HepG2 (cell line): Measurements from ENCODE around the gene VWA1. TPM values are rescaled to one million over a fixed set of nuclear protein-coding genes. Genes with fewer than 3 reads are reported as not detected.

Experiments used
- ATF4 ChIP-seq, 2 experiments: fragments of 450-650 bp in 1 of 2; sonication (generic) in 1 of 2; formaldehyde crosslinking; IDR thresholded peaks; 2 replicates each; pipeline versions ENCODE4 v1.5.0 to v1.8.0; 2020 to 2022; ENCODE audit warnings: mild to moderate bottlenecking in 1 of 2, missing genetic modification reagents in 1 of 2
- DMAP1 ChIP-seq: IDR thresholded peaks from 2 replicates; pipeline ENCODE4 v1.6.1; 2016
- HDAC1 ChIP-seq: sonication (generic); formaldehyde crosslinking; IDR thresholded peaks from 2 replicates; pipeline ENCODE4 v1.5.1; 2020; ENCODE audit warnings: mild to moderate bottlenecking, missing genetic modification reagents
- HNF1A ChIP-seq, 2 experiments: sonication (generic) in 1 of 2; formaldehyde crosslinking in 1 of 2; IDR thresholded peaks; 2 replicates each; pipeline versions ENCODE4 v1.4.0 to v1.6.1; 2016 to 2020; ENCODE audit warnings: borderline replicate concordance in 1 of 2, low read depth in 1 of 2, mild to moderate bottlenecking in 1 of 2, missing genetic modification reagents in 1 of 2
- HNRNPH1 ChIP-seq: fragments of 200-400 bp; formaldehyde crosslinking; optimal IDR thresholded peaks from 2 replicates; pipeline ENCODE3; 2017; ENCODE audit warnings: mild to moderate bottlenecking, low read depth, low read length
- KLF11 ChIP-seq: IDR thresholded peaks from 2 replicates; pipeline ENCODE4 v1.6.1; 2016; ENCODE audit warnings: missing compliant biosample characterization
- POLR2A ChIP-seq, 2 experiments: IDR thresholded peaks; 2 replicates each; pipeline ENCODE4 v1.6.1; 2011; ENCODE audit warnings: low read depth in 2 of 2, low read length in 2 of 2, mild to moderate bottlenecking in 1 of 2, moderate library complexity in 1 of 2; ENCODE audit not compliant: insufficient read depth in 1 of 2
- PRPF4 ChIP-seq: fragments of 200-400 bp; formaldehyde crosslinking; IDR thresholded peaks from 2 replicates; pipeline ENCODE4 v1.6.1; 2016; ENCODE audit warnings: low read length, low read depth; ENCODE audit not compliant: poor library complexity, severe bottlenecking
- ZFP62 ChIP-seq: sonication (generic); formaldehyde crosslinking; IDR thresholded peaks from 2 replicates; pipeline ENCODE4 v1.4.0; 2020; ENCODE audit warnings: missing genetic modification reagents
- ZNF256 ChIP-seq: sonication (generic); formaldehyde crosslinking; conservative IDR thresholded peaks from 2 replicates; pipeline ENCODE4 v1.4.0; 2020; ENCODE audit warnings: missing genetic modification reagents
- ZNF546 ChIP-seq: sonication (generic); formaldehyde crosslinking; conservative IDR thresholded peaks from 2 replicates; pipeline ENCODE4 v1.8.1; 2023; ENCODE audit warnings: mild to moderate bottlenecking, missing genetic modification reagents
- ZNF646 ChIP-seq: sonication (generic); formaldehyde crosslinking; IDR thresholded peaks from 2 replicates; pipeline ENCODE4 v1.9.0; 2021; ENCODE audit warnings: mild to moderate bottlenecking, missing genetic modification reagents
- ZNF770 ChIP-seq: sonication (generic); formaldehyde crosslinking; IDR thresholded peaks from 2 replicates; pipeline ENCODE4 v1.5.0; 2020; ENCODE audit warnings: mild to moderate bottlenecking, missing genetic modification reagents
- polyA plus RNA-seq, 8 experiments: library from polyadenylated mRNA; depleted of rRNA in 3 of 8; stranded (reverse) in 7 of 8; unstranded in 1 of 8; fragments of >200 nt; fragmentation: Illumina TruSeq in 4 of 8; extraction: Trizol in 4 of 8; gene quantifications; 2 replicates each; pipeline versions ENCODE4 v1.2.1 to v1.2.3, GENCODE V29; 2011 to 2016; ENCODE audit warnings: low read depth in 4 of 8, missing spikeins in 1 of 8, mixed read lengths in 1 of 8; ENCODE audit not compliant: insufficient read depth in 1 of 8
- total RNA-seq, 5 experiments: library from RNA; depleted of rRNA; stranded (reverse); fragments of >200 nt; fragmentation: Illumina TruSeq; extraction: Trizol; gene quantifications; 2 replicates each; pipeline ENCODE4 v1.2.3, GENCODE V29; 2016; ENCODE audit warnings: low read depth in 1 of 5

VWA1 gene
- total and polyA plus RNA-seq, 2 of the 13 experiments (the other 11 are each of a cell fraction or from before 2014, with no cell fraction given) = 40.9 to 57.5 TPM

GRCh38 chr1:1432951-1433803 is 2.3 kb upstream of the VWA1 start (continued):
- TF ChIP-seq ZNF646 (CRISPR knock-in tag) = no peak
- no peak for TF ChIP-seq ZFP62
- 0 out of 2 replicates have a peak, but pooled peaks have one; percentile 60 for TF ChIP-seq KLF11
- TF ChIP-seq ZNF256 (CRISPR knock-in tag) = no peak
- TF ChIP-seq HNRNPH1 = no peak
- peak; percentile 67; the same call in 1 of the 2 replicates for TF ChIP-seq DMAP1 (CRISPR knock-in tag)
- no peak for TF ChIP-seq ATF4 (CRISPR knock-in tag; IDR thresholded peaks at IDR 0.05)
- peak; percentile 75 for TF ChIP-seq ZNF770
- peak; percentile 49; the same call in 1 of the 2 replicates for TF ChIP-seq HNF1A (IDR thresholded peaks at IDR 0.05; ENCODE audit: low read depth)
- peak; percentile 92 for TF ChIP-seq HNF1A (CRISPR knock-in tag; IDR thresholded peaks at IDR 0.05; ENCODE audit: borderline replicate concordance)
- peak; percentile 86 for TF ChIP-seq HDAC1
- peak; percentile 65 for TF ChIP-seq ZNF546
- peak in 1 of 2 experiments; percentile 77; a peak in 1 of 4 replicates for TF ChIP-seq POLR2A (IDR thresholded peaks at IDR 0.05; ENCODE audit: insufficient read depth in 1 of 2, low read depth in 2 of 2, low read length in 2 of 2)
- TF ChIP-seq PRPF4 = no peak
